A673 (cell line): Measurements from ENCODE around the gene CUBN.

Source experiments
- EZH2 ChIP-seq: fragments of 200-600 bp; sonication (generic); IDR thresholded peaks from 2 replicates; pipeline ENCODE4 v1.6.1; 2017; ENCODE audit warnings: borderline replicate concordance, low read depth, mild to moderate bottlenecking, mixed read lengths, antibody characterized with exemption, low read length; ENCODE audit not compliant: poor library complexity, severe bottlenecking
- TF ChIP-seq, protein P1 (sequence below): fragments of 300-800, 200-600 bp; sonication (generic); conservative IDR thresholded peaks from 2 replicates; pipeline ENCODE4 v1.5.1; 2017; ENCODE audit warnings: low read depth, mild to moderate bottlenecking, antibody characterized with exemption, low read length, moderate library complexity, mixed read lengths

DNA sequence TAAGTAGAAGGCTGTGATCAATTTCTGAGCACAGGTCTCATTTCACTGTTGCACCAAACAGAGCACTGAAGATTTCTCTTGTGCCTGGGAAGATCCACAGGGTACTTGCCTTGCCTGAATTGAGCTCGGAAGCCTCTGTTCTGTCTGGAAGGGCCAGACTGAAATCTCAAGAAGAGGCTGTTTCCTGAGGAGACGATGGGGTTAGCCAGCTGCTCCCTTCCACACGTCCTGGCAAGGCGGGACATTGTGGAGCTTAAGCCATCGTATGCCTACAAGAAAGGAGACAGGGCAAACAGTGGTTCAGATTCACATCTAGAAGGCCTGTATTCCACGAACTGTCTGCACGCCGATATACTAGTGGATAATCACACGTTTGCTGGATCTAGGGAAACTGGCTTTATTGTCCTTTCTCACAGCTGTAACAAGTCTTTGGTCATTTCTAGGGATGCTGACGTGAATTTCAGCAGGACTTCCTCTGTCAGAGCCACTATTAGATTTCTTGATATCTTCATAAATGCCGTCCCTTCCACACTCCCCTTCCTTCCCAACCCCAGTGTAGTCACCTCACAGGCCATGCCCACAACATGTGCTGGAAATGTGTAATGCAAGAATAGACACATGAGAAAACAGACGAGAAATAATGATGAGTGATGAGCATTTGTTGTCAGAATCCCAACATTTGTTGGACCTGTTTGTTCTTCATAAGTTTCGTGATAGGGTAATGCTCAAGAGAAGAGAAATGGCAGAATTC lies 175.2 kb downstream of the CUBN start:
- TF ChIP-seq, protein P1, sequence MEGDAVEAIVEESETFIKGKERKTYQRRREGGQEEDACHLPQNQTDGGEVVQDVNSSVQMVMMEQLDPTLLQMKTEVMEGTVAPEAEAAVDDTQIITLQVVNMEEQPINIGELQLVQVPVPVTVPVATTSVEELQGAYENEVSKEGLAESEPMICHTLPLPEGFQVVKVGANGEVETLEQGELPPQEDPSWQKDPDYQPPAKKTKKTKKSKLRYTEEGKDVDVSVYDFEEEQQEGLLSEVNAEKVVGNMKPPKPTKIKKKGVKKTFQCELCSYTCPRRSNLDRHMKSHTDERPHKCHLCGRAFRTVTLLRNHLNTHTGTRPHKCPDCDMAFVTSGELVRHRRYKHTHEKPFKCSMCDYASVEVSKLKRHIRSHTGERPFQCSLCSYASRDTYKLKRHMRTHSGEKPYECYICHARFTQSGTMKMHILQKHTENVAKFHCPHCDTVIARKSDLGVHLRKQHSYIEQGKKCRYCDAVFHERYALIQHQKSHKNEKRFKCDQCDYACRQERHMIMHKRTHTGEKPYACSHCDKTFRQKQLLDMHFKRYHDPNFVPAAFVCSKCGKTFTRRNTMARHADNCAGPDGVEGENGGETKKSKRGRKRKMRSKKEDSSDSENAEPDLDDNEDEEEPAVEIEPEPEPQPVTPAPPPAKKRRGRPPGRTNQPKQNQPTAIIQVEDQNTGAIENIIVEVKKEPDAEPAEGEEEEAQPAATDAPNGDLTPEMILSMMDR, result no peak
- TF ChIP-seq EZH2, result no peak
